SK-N-SH treated with all-trans-retinoic acid at 6 μM for 48 hours (cell line): ENCODE data around the gene SPG21.
"Not testable (repeated sequence)": the region's sequence is repeated elsewhere in the genome, so short reads cannot be mapped to it uniquely, and the experiment has no call there.

ENCODE experiments used
- ATAC-seq: fragments of 200-7000 bp; cut with Tn5 transposase; 3 replicates; pipeline ENCODE4 v1.9.1; 2020; ENCODE audit warnings: mild to moderate bottlenecking, moderate library complexity
- ARNTL ChIP-seq: fragments of 450-650 bp; formaldehyde crosslinking; IDR thresholded peaks from 2 replicates; pipeline ENCODE4 v1.5.0; 2020; ENCODE audit warnings: low read depth, mild to moderate bottlenecking, moderate library complexity, borderline replicate concordance
- CSDC2 ChIP-seq: fragments of 250-450 bp; sonication (Bioruptor Pico); IDR thresholded peaks from 2 replicates; pipeline ENCODE4 v1.5.0; 2020; ENCODE audit warnings: mild to moderate bottlenecking, moderate library complexity
- CSRNP3 ChIP-seq: fragments of 250-450 bp; sonication (Bioruptor Pico); IDR thresholded peaks from 2 replicates; pipeline ENCODE4 v1.5.1; 2021; ENCODE audit warnings: mild to moderate bottlenecking, moderate library complexity
- ESRRG ChIP-seq: fragments of 250-450 bp; sonication (Bioruptor Pico); IDR thresholded peaks from 2 replicates; pipeline ENCODE4 v1.6.1; 2021; ENCODE audit warnings: mild to moderate bottlenecking
- GLIS3 ChIP-seq: fragments of 250-450 bp; sonication (Bioruptor Pico); IDR thresholded peaks from 2 replicates; pipeline ENCODE4 v1.5.0; 2020; ENCODE audit warnings: mild to moderate bottlenecking, moderate library complexity
- ISL1 ChIP-seq: fragments of 250-450 bp; sonication (Bioruptor Pico); IDR thresholded peaks from 2 replicates; pipeline ENCODE4 v2.1.2; 2022; ENCODE audit warnings: mild to moderate bottlenecking, moderate library complexity
- OSR1 ChIP-seq: fragments of 250-450 bp; sonication (Bioruptor Pico); IDR thresholded peaks from 2 replicates; pipeline ENCODE4 v1.8.0; 2022; ENCODE audit warnings: moderate library complexity, mild to moderate bottlenecking, inconsistent platforms
- RARB ChIP-seq: fragments of 250-450 bp; sonication (Bioruptor Pico); IDR thresholded peaks from 2 replicates; pipeline ENCODE4 v1.8.0; 2021; ENCODE audit warnings: mild to moderate bottlenecking, moderate library complexity
- SNAI2 ChIP-seq: fragments of 250-450 bp; sonication (Bioruptor Pico); IDR thresholded peaks from 2 replicates; pipeline ENCODE4 v1.5.0; 2020; ENCODE audit warnings: mild to moderate bottlenecking, moderate library complexity
- TOX ChIP-seq: fragments of 250-450 bp; sonication (Bioruptor Pico); IDR thresholded peaks from 2 replicates; pipeline ENCODE4 v1.8.0; 2021; ENCODE audit warnings: mild to moderate bottlenecking, moderate library complexity, borderline replicate concordance
- ZC3H10 ChIP-seq: fragments of 250-450 bp; sonication (Bioruptor Pico); IDR thresholded peaks from 2 replicates; pipeline ENCODE4 v1.5.1; 2021; ENCODE audit warnings: mild to moderate bottlenecking, moderate library complexity
- ZFP3 ChIP-seq: fragments of 250-450 bp; sonication (Bioruptor Pico); IDR thresholded peaks from 2 replicates; pipeline ENCODE4 v1.5.0; 2020; ENCODE audit warnings: mild to moderate bottlenecking, moderate library complexity
- ZFP30 ChIP-seq: fragments of 450-650 bp; formaldehyde crosslinking; IDR thresholded peaks from 2 replicates; pipeline ENCODE4 v1.5.0; 2022; ENCODE audit warnings: mild to moderate bottlenecking, moderate library complexity
- ZNF70 ChIP-seq: fragments of 450-650 bp; formaldehyde crosslinking; IDR thresholded peaks from 2 replicates; pipeline ENCODE4 v1.5.0; 2020; ENCODE audit warnings: mild to moderate bottlenecking, moderate library complexity
- ZNF8 ChIP-seq: fragments of 450-650 bp; formaldehyde crosslinking; IDR thresholded peaks from 2 replicates; pipeline ENCODE4 v1.5.0; 2020; ENCODE audit warnings: mild to moderate bottlenecking, moderate library complexity
- TF ChIP-seq, protein P1 (sequence below): fragments of 250-450 bp; sonication (Bioruptor Pico); IDR thresholded peaks from 2 replicates; pipeline ENCODE4 v1.5.0; 2020; ENCODE audit warnings: mild to moderate bottlenecking, moderate library complexity
- TF ChIP-seq, protein P2 (sequence below): fragments of 250-450 bp; sonication (Bioruptor Pico); IDR thresholded peaks from 2 replicates; pipeline ENCODE4 v1.8.0; 2021; ENCODE audit warnings: low read depth, mild to moderate bottlenecking, moderate library complexity, borderline replicate concordance
- TF ChIP-seq, protein P3 (sequence below): fragments of 250-450 bp; sonication (Bioruptor Pico); IDR thresholded peaks from 2 replicates; pipeline ENCODE4 v1.8.0; 2020; ENCODE audit warnings: mild to moderate bottlenecking, moderate library complexity, borderline replicate concordance

The SPG21 gene

DNA sequence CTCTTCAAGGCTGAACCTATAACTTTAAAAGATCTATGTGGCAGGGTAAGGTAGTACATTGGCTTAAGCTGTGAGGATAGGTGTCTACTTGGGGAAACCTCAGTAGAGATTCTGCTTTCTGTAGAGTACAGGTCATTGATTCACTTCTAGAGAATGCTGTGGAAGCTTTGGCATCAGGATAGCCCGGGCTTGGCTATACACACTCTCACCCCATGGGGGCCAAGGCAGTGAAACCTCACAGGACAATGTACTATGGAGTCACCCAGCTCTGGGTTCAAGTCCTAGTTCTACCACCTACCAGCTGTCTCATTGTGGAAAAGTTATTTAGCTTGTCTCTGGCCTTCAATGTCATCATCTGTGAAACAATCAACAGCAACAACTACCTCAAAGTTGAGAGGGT, 30.7 kb upstream of the SPG21 start:
- TF ChIP-seq CSRNP3 (CRISPR knock-in tag): no peak
- TF ChIP-seq, protein P1, sequence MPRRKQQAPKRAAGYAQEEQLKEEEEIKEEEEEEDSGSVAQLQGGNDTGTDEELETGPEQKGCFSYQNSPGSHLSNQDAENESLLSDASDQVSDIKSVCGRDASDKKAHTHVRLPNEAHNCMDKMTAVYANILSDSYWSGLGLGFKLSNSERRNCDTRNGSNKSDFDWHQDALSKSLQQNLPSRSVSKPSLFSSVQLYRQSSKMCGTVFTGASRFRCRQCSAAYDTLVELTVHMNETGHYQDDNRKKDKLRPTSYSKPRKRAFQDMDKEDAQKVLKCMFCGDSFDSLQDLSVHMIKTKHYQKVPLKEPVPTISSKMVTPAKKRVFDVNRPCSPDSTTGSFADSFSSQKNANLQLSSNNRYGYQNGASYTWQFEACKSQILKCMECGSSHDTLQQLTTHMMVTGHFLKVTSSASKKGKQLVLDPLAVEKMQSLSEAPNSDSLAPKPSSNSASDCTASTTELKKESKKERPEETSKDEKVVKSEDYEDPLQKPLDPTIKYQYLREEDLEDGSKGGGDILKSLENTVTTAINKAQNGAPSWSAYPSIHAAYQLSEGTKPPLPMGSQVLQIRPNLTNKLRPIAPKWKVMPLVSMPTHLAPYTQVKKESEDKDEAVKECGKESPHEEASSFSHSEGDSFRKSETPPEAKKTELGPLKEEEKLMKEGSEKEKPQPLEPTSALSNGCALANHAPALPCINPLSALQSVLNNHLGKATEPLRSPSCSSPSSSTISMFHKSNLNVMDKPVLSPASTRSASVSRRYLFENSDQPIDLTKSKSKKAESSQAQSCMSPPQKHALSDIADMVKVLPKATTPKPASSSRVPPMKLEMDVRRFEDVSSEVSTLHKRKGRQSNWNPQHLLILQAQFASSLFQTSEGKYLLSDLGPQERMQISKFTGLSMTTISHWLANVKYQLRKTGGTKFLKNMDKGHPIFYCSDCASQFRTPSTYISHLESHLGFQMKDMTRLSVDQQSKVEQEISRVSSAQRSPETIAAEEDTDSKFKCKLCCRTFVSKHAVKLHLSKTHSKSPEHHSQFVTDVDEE (CRISPR knock-in tag): no peak
- no peak for TF ChIP-seq TOX
- TF ChIP-seq OSR1: no peak
- no peak for TF ChIP-seq ISL1 (CRISPR knock-in tag)
- TF ChIP-seq GLIS3 (CRISPR knock-in tag): no peak
- TF ChIP-seq CSDC2 (CRISPR knock-in tag): no peak
- TF ChIP-seq, all 23 proteins: peak for 0
- ATAC-seq: peak; percentile 56; the same call in 2 of the 3 replicates

DNA sequence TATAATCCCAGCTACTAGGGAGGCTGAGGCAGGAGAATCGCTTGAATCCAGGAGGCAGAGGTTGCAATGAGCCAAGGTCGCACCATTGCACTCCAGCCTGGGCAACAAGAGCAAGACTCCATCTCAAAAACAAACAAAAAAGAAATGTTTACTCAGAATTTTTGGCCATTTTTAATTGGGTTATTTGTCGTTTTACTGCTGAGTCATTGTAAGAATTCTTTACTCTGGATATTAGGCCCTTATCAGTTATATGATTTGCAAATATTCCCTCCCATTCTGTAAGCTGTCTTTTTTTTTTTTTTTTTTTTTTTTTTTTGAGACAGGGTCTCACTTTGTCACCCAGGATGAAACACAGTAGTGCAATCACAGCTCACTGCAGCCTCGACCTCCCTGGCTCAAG, 21.5 kb upstream of the SPG21 start:
- ATAC-seq: not testable (repeated sequence)

GRCh38 chr15:65008983-65009382, 19.3 kb upstream of the SPG21 start:
- peak; percentile 56; the same call in 1 of the 3 replicates for ATAC-seq
- TF ChIP-seq ZNF8 (CRISPR knock-in tag) (no peak), TOX (no peak), ARNTL (no peak), RARB (CRISPR knock-in tag) (no peak), ZC3H10 (CRISPR knock-in tag) (no peak), GLIS3 (CRISPR knock-in tag) (no peak), ZFP30 (CRISPR knock-in tag) (no peak)

GRCh38 chr15:65006876-65007275, 17.2 kb upstream of the SPG21 start:
- ATAC-seq: no peak
- no peak for TF ChIP-seq ZFP30 (CRISPR knock-in tag)
- no peak for TF ChIP-seq TOX
- TF ChIP-seq SNAI2: no peak
- TF ChIP-seq RARB (CRISPR knock-in tag): no peak
- TF ChIP-seq, protein P2, sequence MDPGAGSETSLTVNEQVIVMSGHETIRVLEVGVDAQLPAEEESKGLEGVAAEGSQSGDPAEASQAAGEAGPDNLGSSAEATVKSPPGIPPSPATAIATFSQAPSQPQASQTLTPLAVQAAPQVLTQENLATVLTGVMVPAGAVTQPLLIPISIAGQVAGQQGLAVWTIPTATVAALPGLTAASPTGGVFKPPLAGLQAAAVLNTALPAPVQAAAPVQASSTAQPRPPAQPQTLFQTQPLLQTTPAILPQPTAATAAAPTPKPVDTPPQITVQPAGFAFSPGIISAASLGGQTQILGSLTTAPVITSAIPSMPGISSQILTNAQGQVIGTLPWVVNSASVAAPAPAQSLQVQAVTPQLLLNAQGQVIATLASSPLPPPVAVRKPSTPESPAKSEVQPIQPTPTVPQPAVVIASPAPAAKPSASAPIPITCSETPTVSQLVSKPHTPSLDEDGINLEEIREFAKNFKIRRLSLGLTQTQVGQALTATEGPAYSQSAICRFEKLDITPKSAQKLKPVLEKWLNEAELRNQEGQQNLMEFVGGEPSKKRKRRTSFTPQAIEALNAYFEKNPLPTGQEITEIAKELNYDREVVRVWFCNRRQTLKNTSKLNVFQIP (CRISPR knock-in tag): no peak
- TF ChIP-seq ZNF8 (CRISPR knock-in tag): no peak
- TF ChIP-seq ESRRG (CRISPR knock-in tag): no peak
- TF ChIP-seq, protein P3, sequence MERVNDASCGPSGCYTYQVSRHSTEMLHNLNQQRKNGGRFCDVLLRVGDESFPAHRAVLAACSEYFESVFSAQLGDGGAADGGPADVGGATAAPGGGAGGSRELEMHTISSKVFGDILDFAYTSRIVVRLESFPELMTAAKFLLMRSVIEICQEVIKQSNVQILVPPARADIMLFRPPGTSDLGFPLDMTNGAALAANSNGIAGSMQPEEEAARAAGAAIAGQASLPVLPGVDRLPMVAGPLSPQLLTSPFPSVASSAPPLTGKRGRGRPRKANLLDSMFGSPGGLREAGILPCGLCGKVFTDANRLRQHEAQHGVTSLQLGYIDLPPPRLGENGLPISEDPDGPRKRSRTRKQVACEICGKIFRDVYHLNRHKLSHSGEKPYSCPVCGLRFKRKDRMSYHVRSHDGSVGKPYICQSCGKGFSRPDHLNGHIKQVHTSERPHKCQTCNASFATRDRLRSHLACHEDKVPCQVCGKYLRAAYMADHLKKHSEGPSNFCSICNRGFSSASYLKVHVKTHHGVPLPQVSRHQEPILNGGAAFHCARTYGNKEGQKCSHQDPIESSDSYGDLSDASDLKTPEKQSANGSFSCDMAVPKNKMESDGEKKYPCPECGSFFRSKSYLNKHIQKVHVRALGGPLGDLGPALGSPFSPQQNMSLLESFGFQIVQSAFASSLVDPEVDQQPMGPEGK (CRISPR knock-in tag): no peak
- no peak for TF ChIP-seq ZNF70
- TF ChIP-seq ZC3H10 (CRISPR knock-in tag): no peak

GRCh38 chr15:65004993-65005392, 15.3 kb upstream of the SPG21 start:
- TF ChIP-seq ZFP3 (no peak), ESRRG (CRISPR knock-in tag) (no peak), CSDC2 (CRISPR knock-in tag) (no peak)
- no peak for ATAC-seq

GRCh38 chr15:64997745-64998375, 8.1 kb upstream of the SPG21 start:
- no peak for ATAC-seq

More at GRCh38 chr15:64997745-64998375, 8.1 kb upstream of the SPG21 start:
- TF ChIP-seq ARNTL (no peak), ZNF70 (no peak)
